ENCODE results near the gene NPHP1. TPM values are rescaled to one million over a fixed set of nuclear protein-coding genes. Genes with fewer than 3 reads are reported as not detected.
"Not testable (repeated sequence)": the region's sequence is repeated elsewhere in the genome, so short reads cannot be mapped to it uniquely, and the experiment has no call there.

NPHP1 gene
- total RNA-seq, 2 donors from 2014 or later, result 5.2 to 9.7 TPM

- DNase-seq (ENCODE audit: low spot score), result no peak
- 95% methylated on average over 6 of the region's 6 CpGs for whole genome bisulfite sequencing
Observed at GRCh38 chr2:110099038-110099425, 105.8 kb downstream of the NPHP1 start.

GRCh38 chr2:110097506-110098220 is 107.2 kb downstream of the NPHP1 start:
- Histone ChIP-seq H3K4me3 (no peak overlapping the region), H3K9me3 (no peaks in the 10 kb centered on the region), H3K4me1 (replicated peaks) (peaks cover 16% of the 10 kb centered on the region), H3K36me3 (no peaks in the 10 kb centered on the region), H3K27me3 (replicated peaks; ENCODE audit: insufficient read depth) (no peaks in the 10 kb centered on the region), H3K27ac (no peak overlapping the region)
- peak; percentile 53 for DNase-seq (ENCODE audit: low spot score)
- WGBS, result 78% methylated on average over 14 of the region's 14 CpGs
- TF ChIP-seq POLR2A (IDR thresholded peaks at IDR 0.05) (no peak), CTCF (IDR thresholded peaks at IDR 0.05) (no peak), POLR2AphosphoS5 (IDR thresholded peaks at IDR 0.05) (no peak)
- intact Hi-C loops (cut with DNase I), result no loop called here

More at GRCh38 chr2:110099038-110099425, 105.8 kb downstream of the NPHP1 start:
- no peak overlapping the region for H3K4me3 ChIP-seq
- no peaks in the 10 kb centered on the region for H3K27me3 ChIP-seq (replicated peaks; ENCODE audit: insufficient read depth)
- no peaks in the 10 kb centered on the region for H3K9me3 ChIP-seq
- intact Hi-C loops (cut with DNase I), result no loop called here
- TF ChIP-seq CTCF (IDR thresholded peaks at IDR 0.05), result no peak
- no peak for TF ChIP-seq POLR2AphosphoS5 (IDR thresholded peaks at IDR 0.05)
- TF ChIP-seq POLR2A (IDR thresholded peaks at IDR 0.05), result no peak
- peaks cover 16% of the 10 kb centered on the region for H3K4me1 ChIP-seq (replicated peaks)
- no peak overlapping the region for H3K27ac ChIP-seq
- H3K36me3 ChIP-seq, result no peaks in the 10 kb centered on the region

GRCh38 chr2:110095994-110096633 is 108.7 kb downstream of the NPHP1 start:
- intact Hi-C loops (cut with DNase I), result no loop called here
- H3K4me3 ChIP-seq, result no peak overlapping the region
- whole genome bisulfite sequencing, result 92% methylated on average over 8 of the region's 8 CpGs
- no peak overlapping the region for H3K27ac ChIP-seq
- peaks cover 7% of the 10 kb centered on the region for H3K4me1 ChIP-seq (replicated peaks)
- H3K27me3 ChIP-seq (replicated peaks; ENCODE audit: insufficient read depth), result no peaks in the 10 kb centered on the region
- no peak for DNase-seq (ENCODE audit: low spot score)
- TF ChIP-seq CTCF (IDR thresholded peaks at IDR 0.05) (no peak), POLR2AphosphoS5 (IDR thresholded peaks at IDR 0.05) (no peak), POLR2A (IDR thresholded peaks at IDR 0.05) (no peak)
- H3K36me3 ChIP-seq, result no peaks in the 10 kb centered on the region
- H3K9me3 ChIP-seq, result no peaks in the 10 kb centered on the region

GRCh38 chr2:110094884-110095534 is 109.8 kb downstream of the NPHP1 start:
- intact Hi-C loops (cut with DNase I); H3K4me1 ChIP-seq (replicated peaks); DNase-seq (ENCODE audit: low spot score); H3K27ac ChIP-seq; H3K36me3 ChIP-seq; H3K4me3 ChIP-seq; H3K9me3 ChIP-seq; H3K27me3 ChIP-seq (replicated peaks; ENCODE audit: insufficient read depth): not testable (repeated sequence)
- WGBS, result 62% methylated on average over 5 of the region's 6 CpGs

GRCh38 chr2:110093924-110094323 is 110.9 kb downstream of the NPHP1 start:
- no CpG with 5 or more reads among the region's 6 CpGs for WGBS
- H3K27ac ChIP-seq; DNase-seq (ENCODE audit: low spot score); intact Hi-C loops (cut with DNase I); H3K27me3 ChIP-seq (replicated peaks; ENCODE audit: insufficient read depth); H3K9me3 ChIP-seq; H3K4me3 ChIP-seq; H3K4me1 ChIP-seq (replicated peaks); H3K36me3 ChIP-seq: not testable (repeated sequence)

GRCh38 chr2:110090164-110090563 is 114.6 kb downstream of the NPHP1 start:
- intact Hi-C loops (cut with DNase I); H3K36me3 ChIP-seq: not testable (repeated sequence)
- WGBS, result 42% methylated on average over 2 of the region's 4 CpGs

GRCh38 chr2:110083757-110084156 is 121.1 kb downstream of the NPHP1 start:
- H3K4me3 ChIP-seq; H3K4me1 ChIP-seq (replicated peaks); H3K27me3 ChIP-seq (replicated peaks; ENCODE audit: insufficient read depth); intact Hi-C loops (cut with DNase I); DNase-seq (ENCODE audit: low spot score); H3K9me3 ChIP-seq; H3K36me3 ChIP-seq; H3K27ac ChIP-seq: not testable (repeated sequence)
- no CpG with 5 or more reads among the region's 2 CpGs for WGBS

More at GRCh38 chr2:110090164-110090563, 114.6 kb downstream of the NPHP1 start:
- not testable (repeated sequence) for H3K27ac ChIP-seq; H3K4me3 ChIP-seq; H3K9me3 ChIP-seq; H3K27me3 ChIP-seq (replicated peaks; ENCODE audit: insufficient read depth); DNase-seq (ENCODE audit: low spot score); H3K4me1 ChIP-seq (replicated peaks)

GRCh38 chr2:110083162-110083561 is 121.7 kb downstream of the NPHP1 start:
- WGBS, result no CpG with 5 or more reads among the region's 8 CpGs

GRCh38 chr2:110078104-110078503 is 126.7 kb downstream of the NPHP1 start:
- H3K36me3 ChIP-seq; H3K9me3 ChIP-seq; H3K27ac ChIP-seq; H3K4me3 ChIP-seq; H3K4me1 ChIP-seq (replicated peaks); DNase-seq (ENCODE audit: low spot score); H3K27me3 ChIP-seq (replicated peaks; ENCODE audit: insufficient read depth); intact Hi-C loops (cut with DNase I): not testable (repeated sequence)
- WGBS, result 33% methylated on average over 1 of the region's 4 CpGs

More at GRCh38 chr2:110083162-110083561, 121.7 kb downstream of the NPHP1 start:
- H3K4me1 ChIP-seq (replicated peaks); H3K36me3 ChIP-seq; H3K9me3 ChIP-seq; H3K27me3 ChIP-seq (replicated peaks; ENCODE audit: insufficient read depth); H3K4me3 ChIP-seq; intact Hi-C loops (cut with DNase I); DNase-seq (ENCODE audit: low spot score); H3K27ac ChIP-seq: not testable (repeated sequence)

Measured in prostate gland (tissue), 2 donors.